ENCODE data around the gene CLDN24.

- TF ChIP-seq POLR2A (IDR thresholded peaks at IDR 0.05) (no peak), POLR2AphosphoS5 (IDR thresholded peaks at IDR 0.05) (no peak), CTCF (IDR thresholded peaks at IDR 0.05) (no peak)
Observed at GRCh38 chr4:183287677-183288076, 34.5 kb downstream of the CLDN24 start.

Data from upper lobe of left lung (tissue), 4 donors.